Karpas-422 (cell line): ENCODE results near the gene DEF6. TPM values are rescaled to one million over a fixed set of nuclear protein-coding genes. Genes with fewer than 3 reads are reported as not detected.
"Not testable (repeated sequence)": the region's sequence is repeated elsewhere in the genome, so short reads cannot be mapped to it uniquely, and the experiment has no call there.

Experiments
- DNase-seq: peaks from one replicate; pipeline ENCODE4 v3.0.0-alpha.2; 2015
- H2AFZ ChIP-seq: fragments of 200-600 bp; sonication (generic); 2 replicates; pipeline ENCODE4 v1.6.1; 2014; ENCODE audit warnings: antibody characterized with exemption, low read length, mixed read lengths
- H3K27ac ChIP-seq: fragments of 200-600 bp; sonication (generic); 2 replicates; pipeline ENCODE4 v1.5.1; 2014; ENCODE audit warnings: mild to moderate bottlenecking, low read length, moderate library complexity
- H3K27me3 ChIP-seq: fragments of 200-600 bp; sonication (generic); 2 replicates; pipeline ENCODE4 v1.6.1; 2014; ENCODE audit warnings: low read length, mixed read lengths
- H3K36me3 ChIP-seq: fragments of 200-600 bp; sonication (generic); 2 replicates; pipeline ENCODE4 v1.6.1; 2014; ENCODE audit warnings: low read length, mixed read lengths; ENCODE audit not compliant: insufficient read depth
- H3K4me1 ChIP-seq: fragments of 200-600 bp; sonication (generic); 2 replicates; pipeline ENCODE4 v1.6.1; 2014; ENCODE audit warnings: mild to moderate bottlenecking, low read length, mixed read lengths
- H3K4me2 ChIP-seq: fragments of 200-600 bp; sonication (generic); 2 replicates; pipeline ENCODE4 v1.6.1; 2014; ENCODE audit warnings: low read length, low read depth, mild to moderate bottlenecking; ENCODE audit not compliant: poor library complexity, severe bottlenecking
- H3K4me3 ChIP-seq: fragments of 200-600 bp; sonication (generic); 2 replicates; pipeline ENCODE4 v1.5.1; 2014; ENCODE audit warnings: mild to moderate bottlenecking, antibody characterized with exemption, low read length, mixed read lengths
- H3K79me2 ChIP-seq: fragments of 200-600 bp; sonication (generic); 2 replicates; pipeline ENCODE4 v1.6.1; 2014; ENCODE audit warnings: mild to moderate bottlenecking, low read length, mixed read lengths
- H3K9ac ChIP-seq: fragments of 200-600 bp; sonication (generic); 2 replicates; pipeline ENCODE4 v1.6.0; 2014; ENCODE audit warnings: low read length
- H3K9me2 ChIP-seq: fragments of 200-600 bp; sonication (generic), shearing (Covaris generic); replicated peaks from 2 replicates; pipeline ENCODE4 v1.6.0; 2014; ENCODE audit warnings: mild to moderate bottlenecking, low read length, moderate library complexity; ENCODE audit not compliant: insufficient read depth
- H3K9me3 ChIP-seq: fragments of 300-700, 200-600 bp; sonication (generic); 2 replicates; pipeline ENCODE4 v1.6.1; 2014; ENCODE audit warnings: low read length, mixed read lengths
- H4K20me1 ChIP-seq: fragments of 200-600 bp; sonication (generic); 2 replicates; pipeline ENCODE4 v1.6.1; 2014; ENCODE audit warnings: mild to moderate bottlenecking, antibody characterized with exemption, low read length, low read depth; ENCODE audit not compliant: insufficient read depth
- total RNA-seq: library from RNA; depleted of rRNA; stranded (reverse); fragments of >200 nt; shearing (Covaris generic); gene quantifications from 2 replicates; pipeline ENCODE4 v1.2.3, GENCODE V29; 2014; ENCODE audit warnings: low replicate concordance

The DEF6 gene
- total RNA-seq, 1 experiment from 2014 or later, result 31.3 TPM

DNA sequence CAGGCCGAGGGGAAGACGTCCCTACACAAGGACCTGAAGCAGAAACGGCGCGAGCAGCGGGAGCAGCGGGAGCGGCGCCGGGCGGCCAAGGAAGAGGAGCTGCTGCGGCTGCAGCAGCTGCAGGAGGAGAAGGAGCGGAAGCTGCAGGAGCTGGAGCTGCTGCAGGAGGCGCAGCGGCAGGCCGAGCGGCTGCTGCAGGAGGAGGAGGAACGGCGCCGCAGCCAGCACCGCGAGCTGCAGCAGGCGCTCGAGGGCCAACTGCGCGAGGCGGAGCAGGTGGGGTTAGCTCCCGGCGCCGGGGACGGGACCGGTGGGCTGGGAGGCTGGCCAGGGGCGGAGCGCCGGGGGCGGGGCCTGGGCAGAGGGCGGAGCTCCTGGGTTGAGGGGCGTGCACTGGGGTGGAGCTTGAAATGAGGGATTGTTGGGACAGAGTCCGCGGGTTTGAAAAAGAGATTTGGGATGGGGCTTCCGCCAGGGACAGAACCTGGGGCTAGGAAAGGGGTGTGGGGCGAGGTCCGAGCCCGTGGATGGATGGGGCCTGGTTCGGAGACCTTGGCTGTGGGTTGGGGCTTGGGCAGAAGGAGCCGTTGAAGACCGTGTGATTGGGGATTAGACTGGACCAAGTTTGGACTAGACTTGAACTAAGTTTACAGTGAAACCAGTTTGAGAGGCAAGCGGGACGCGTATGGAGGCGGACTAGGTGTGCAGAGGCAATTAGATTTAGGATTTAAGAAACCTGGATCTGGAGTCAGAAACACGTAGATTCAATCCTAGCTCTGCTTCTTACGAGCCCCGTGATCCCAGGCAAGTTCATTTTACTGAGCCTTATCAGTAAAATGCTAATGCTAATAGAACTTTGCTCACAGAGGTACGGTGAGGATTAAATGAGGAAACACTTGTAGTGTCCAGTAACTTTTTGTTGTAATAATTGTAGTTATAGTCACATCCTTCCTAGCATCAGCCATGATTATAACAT is 20.9 kb downstream of the DEF6 start:
- Histone ChIP-seq H3K4me3 (no peak overlapping the region), H3K36me3 (peaks cover 33% of the 10 kb centered on the region), H3K27me3 (no peaks in the 10 kb centered on the region), H3K9ac (no peak overlapping the region), H3K9me2 (no peaks in the 10 kb centered on the region), H3K4me2 (no peak overlapping the region), H3K79me2 (no peaks in the 10 kb centered on the region; the same call in 1 of the 2 replicates), H3K27ac (no peak overlapping the region), H4K20me1 (no peaks in the 10 kb centered on the region), H2AFZ (no peak overlapping the region), H3K9me3 (no peaks in the 10 kb centered on the region), H3K4me1 (peaks cover 19% of the 10 kb centered on the region)
- peak; percentile 31 for DNase-seq

DNA sequence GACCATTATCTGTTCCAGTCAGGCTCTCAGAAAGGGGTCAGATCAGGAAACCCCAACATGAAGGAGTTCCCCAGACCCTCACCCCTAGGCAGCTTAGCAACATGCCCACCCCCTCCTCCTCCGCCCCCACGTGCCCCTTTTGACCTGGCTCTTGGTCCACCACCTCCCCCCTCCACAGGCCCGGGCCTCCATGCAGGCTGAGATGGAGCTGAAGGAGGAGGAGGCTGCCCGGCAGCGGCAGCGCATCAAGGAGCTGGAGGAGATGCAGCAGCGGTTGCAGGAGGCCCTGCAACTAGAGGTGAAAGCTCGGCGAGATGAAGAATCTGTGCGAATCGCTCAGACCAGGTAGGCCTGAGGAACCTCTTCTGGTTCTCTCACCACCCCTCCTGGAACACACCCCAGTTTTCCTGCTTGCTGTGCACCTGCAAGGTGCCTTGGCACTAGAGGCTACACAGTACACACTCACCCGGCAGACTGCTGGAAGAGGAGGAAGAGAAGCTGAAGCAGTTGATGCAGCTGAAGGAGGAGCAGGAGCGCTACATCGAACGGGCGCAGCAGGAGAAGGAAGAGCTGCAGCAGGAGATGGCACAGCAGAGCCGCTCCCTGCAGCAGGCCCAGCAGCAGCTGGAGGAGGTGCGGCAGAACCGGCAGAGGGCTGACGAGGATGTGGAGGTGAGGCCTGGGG is 21.9 kb downstream of the DEF6 start:
- no peaks in the 10 kb centered on the region; the same call in 1 of the 2 replicates for H3K79me2 ChIP-seq
- peaks cover 22% of the 10 kb centered on the region for H3K4me1 ChIP-seq
- DNase-seq, result peak; percentile 27
- H3K9me2 ChIP-seq, result no peaks in the 10 kb centered on the region
- H3K27ac ChIP-seq, result no peak overlapping the region
- H3K4me2 ChIP-seq, result no peak overlapping the region
- H4K20me1 ChIP-seq, result no peaks in the 10 kb centered on the region
- H3K4me3 ChIP-seq, result no peak overlapping the region
- H3K9ac ChIP-seq, result no peak overlapping the region
- peaks cover 35% of the 10 kb centered on the region for H3K36me3 ChIP-seq
- H3K9me3 ChIP-seq, result no peaks in the 10 kb centered on the region
- H2AFZ ChIP-seq, result no peak overlapping the region
- H3K27me3 ChIP-seq, result no peaks in the 10 kb centered on the region

DNA sequence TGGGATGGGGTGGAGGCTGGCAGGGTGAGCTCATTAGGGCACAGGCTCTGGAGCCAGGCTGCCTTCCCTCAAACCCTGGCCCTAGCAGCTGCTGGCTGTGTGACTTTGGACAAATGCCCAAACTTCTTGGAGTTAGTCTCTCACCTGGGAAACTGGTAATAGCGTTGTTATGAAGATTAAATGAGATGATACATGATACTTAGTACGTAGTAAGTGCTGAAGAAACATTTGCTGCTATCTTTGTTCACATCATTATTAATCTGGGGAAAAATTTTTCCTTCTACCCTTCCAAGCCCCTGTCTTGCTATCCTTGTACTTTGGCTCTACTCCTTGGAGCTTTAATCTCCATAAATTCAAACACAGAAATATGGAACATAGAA is 22.4 kb downstream of the DEF6 start:
- DNase-seq, result peak; percentile 33
- H3K9me2 ChIP-seq, result no peaks in the 10 kb centered on the region
- H3K4me3 ChIP-seq, result no peak overlapping the region
- peaks cover 35% of the 10 kb centered on the region for H3K36me3 ChIP-seq
- H3K4me2 ChIP-seq, result no peak overlapping the region
- no peaks in the 10 kb centered on the region; the same call in 1 of the 2 replicates for H3K79me2 ChIP-seq
- H4K20me1 ChIP-seq, result no peaks in the 10 kb centered on the region
- H3K27ac ChIP-seq, result no peak overlapping the region
- peaks cover 22% of the 10 kb centered on the region for H3K4me1 ChIP-seq
- H3K9me3 ChIP-seq, result no peaks in the 10 kb centered on the region
- no peak overlapping the region for H3K9ac ChIP-seq
- no peak overlapping the region for H2AFZ ChIP-seq
- no peaks in the 10 kb centered on the region for H3K27me3 ChIP-seq

DNA sequence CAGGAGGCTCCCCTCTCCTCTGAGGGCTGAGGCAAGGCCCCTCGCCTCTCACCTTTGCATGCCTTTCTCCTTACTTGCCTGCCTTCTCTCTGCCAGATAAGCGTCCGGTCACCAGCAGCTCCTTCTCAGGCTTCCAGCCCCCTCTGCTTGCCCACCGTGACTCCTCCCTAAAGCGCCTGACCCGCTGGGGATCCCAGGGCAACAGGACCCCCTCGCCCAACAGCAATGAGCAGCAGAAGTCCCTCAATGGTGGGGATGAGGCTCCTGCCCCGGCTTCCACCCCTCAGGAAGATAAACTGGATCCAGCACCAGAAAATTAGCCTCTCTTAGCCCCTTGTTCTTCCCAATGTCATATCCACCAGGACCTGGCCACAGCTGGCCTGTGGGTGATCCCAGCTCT is 23.5 kb downstream of the DEF6 start:
- Histone ChIP-seq H4K20me1 (no peaks in the 10 kb centered on the region), H3K27ac (no peak overlapping the region), H3K36me3 (peaks cover 31% of the 10 kb centered on the region), H3K9ac (no peak overlapping the region), H3K79me2 (no peaks in the 10 kb centered on the region; the same call in 1 of the 2 replicates), H3K9me3 (no peaks in the 10 kb centered on the region), H3K4me2 (no peak overlapping the region), H3K9me2 (no peaks in the 10 kb centered on the region), H3K27me3 (no peaks in the 10 kb centered on the region), H3K4me3 (no peak overlapping the region), H2AFZ (no peak overlapping the region), H3K4me1 (peaks cover 22% of the 10 kb centered on the region)
- DNase-seq, result peak; percentile 27

DNA sequence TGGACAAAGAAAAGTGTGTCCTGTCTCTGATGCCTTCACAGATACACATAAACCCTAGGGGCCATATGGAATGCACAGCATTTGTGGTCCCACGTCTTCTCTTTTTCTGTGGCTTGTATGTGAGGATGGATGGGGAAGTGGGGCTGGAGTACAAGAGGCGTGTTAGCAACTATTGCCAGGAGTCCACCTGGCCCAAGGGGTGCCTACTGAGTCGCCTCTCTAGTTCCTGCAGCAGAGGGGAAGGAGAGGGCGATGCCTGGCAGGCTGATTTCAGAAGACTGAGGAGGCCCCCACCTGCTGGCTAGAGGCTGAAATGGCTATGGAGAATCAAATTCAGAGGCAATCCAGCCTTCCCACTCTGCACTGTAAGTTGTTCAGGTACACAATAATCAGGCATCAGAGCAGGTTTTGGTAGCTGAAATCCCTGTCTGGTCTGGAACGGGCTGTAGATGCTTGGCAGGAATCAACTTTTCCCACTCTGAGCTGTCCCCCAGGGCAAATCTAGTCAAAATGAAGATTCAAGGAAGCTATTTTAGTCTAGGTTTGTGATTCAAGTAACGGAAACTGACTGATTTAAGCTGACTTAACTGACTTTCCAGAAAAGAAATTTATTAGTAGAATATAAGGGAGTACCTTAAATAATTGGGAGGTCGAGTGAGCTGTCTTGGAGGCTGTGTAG is 29.9 kb downstream of the DEF6 start:
- Histone ChIP-seq H3K27ac (no peak overlapping the region), H3K27me3 (no peaks in the 10 kb centered on the region), H3K9me2 (no peaks in the 10 kb centered on the region), H3K9me3 (no peaks in the 10 kb centered on the region), H3K4me1 (peaks cover 15% of the 10 kb centered on the region), H3K36me3 (peaks cover 3% of the 10 kb centered on the region; the same call in 1 of the 2 replicates), H3K4me3 (no peak overlapping the region), H3K9ac (no peak overlapping the region), H2AFZ (no peak overlapping the region), H3K79me2 (no peaks in the 10 kb centered on the region), H3K4me2 (no peak overlapping the region), H4K20me1 (no peaks in the 10 kb centered on the region)
- peak; percentile 85 for DNase-seq

DNA sequence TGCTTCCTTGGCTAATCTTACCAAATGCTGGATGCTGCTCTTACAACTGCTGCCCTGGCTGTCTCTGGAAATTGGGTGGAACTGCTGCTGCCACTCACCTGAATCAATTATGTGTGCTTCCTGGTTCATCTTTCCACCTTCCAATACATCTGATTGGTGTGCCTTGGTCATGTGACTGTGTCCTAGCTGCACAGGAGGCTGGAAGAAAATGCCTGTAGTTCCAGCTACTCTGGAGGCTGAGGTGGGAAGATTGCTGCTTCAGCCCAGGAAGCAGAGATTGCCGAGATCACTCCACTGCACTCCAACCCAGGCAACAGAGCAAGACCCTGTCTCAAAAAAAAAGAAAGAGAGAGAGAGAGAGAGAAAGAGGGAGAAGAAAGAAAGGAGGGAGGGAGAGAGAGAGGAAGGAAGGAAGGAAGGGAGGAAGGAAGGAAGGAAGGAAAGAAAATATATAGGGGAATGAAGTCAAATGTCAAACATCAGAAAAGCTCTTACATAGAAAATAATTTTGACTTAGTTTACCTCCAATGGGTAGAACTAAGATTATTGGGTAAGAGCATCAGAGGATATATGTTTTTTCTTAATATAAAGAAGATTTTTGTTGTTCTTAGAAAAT is 30.6 kb downstream of the DEF6 start:
- H3K9ac ChIP-seq, result no peak overlapping the region
- H3K79me2 ChIP-seq, result no peaks in the 10 kb centered on the region
- no peak overlapping the region for H3K4me2 ChIP-seq
- H3K4me3 ChIP-seq, result no peak overlapping the region
- peaks cover 3% of the 10 kb centered on the region; the same call in 1 of the 2 replicates for H3K36me3 ChIP-seq
- H3K9me2 ChIP-seq, result no peaks in the 10 kb centered on the region
- no peaks in the 10 kb centered on the region for H3K9me3 ChIP-seq
- H3K4me1 ChIP-seq, result peaks cover 8% of the 10 kb centered on the region
- peak; percentile 43 for DNase-seq
- H3K27ac ChIP-seq, result no peak overlapping the region
- no peaks in the 10 kb centered on the region for H4K20me1 ChIP-seq
- no peaks in the 10 kb centered on the region for H3K27me3 ChIP-seq
- H2AFZ ChIP-seq, result no peak overlapping the region

DNA sequence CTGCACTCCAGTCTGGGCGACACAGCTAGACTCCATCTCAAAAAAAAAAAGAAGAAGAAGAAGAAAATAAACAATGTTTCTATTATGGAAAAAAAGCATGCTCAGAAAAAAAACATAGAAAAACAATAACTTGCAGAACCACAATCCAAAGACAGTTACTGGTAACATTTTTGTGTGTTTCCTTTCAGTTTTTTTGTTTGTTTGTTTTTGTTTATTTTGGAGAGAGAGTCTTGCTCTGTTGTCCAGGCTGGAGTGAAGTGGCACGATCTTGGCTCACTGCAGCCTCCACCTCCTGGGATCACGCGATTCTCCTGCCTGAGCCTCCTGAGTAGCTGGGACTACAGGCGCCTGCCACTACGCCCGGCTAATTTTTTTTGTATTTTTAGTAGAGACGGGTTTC is 31.3 kb downstream of the DEF6 start:
- not testable (repeated sequence) for H3K9ac ChIP-seq, DNase-seq, H4K20me1 ChIP-seq, H3K4me1 ChIP-seq, H3K27me3 ChIP-seq, H3K4me3 ChIP-seq, H3K27ac ChIP-seq, H2AFZ ChIP-seq, H3K4me2 ChIP-seq, H3K9me2 ChIP-seq, H3K36me3 ChIP-seq, H3K79me2 ChIP-seq, H3K9me3 ChIP-seq
